ENCODE data around the gene CD22. TPM values are rescaled to one million over a fixed set of nuclear protein-coding genes. Genes with fewer than 3 reads are reported as not detected.

The CD22 gene
- total and polyA plus RNA-seq, 2 of the 4 experiments (the other 2 are of a cell fraction) = 0.18 to 0.22 TPM

- Histone ChIP-seq H2AK5ac (ENCODE audit: low read depth, low read length) (no peak overlapping the region), H3K27ac (ENCODE audit: insufficient read depth, low read length) (no peak overlapping the region), H4K20me1 (ENCODE audit: insufficient read depth, low read length) (no peaks in the 10 kb centered on the region), H3K9me3 (ENCODE audit: control insufficient read depth, insufficient read depth, low read length) (peaks cover 2% of the 10 kb centered on the region), H3K36me3 (ENCODE audit: control insufficient read depth, insufficient read depth, low read length) (no peaks in the 10 kb centered on the region), H4K5ac (ENCODE audit: low read depth, low read length) (no peak overlapping the region), H3K56ac (ENCODE audit: extremely low read depth, insufficient read depth, low read length) (no peak overlapping the region), H4K91ac (ENCODE audit: insufficient read depth, low read depth, low read length) (no peak overlapping the region), H3K18ac (ENCODE audit: low read depth, low read length) (no peak overlapping the region), H3K9me1 (ENCODE audit: insufficient read depth, low read length) (no peaks in the 10 kb centered on the region), H2BK120ac (ENCODE audit: low read depth, low read length) (no peak overlapping the region), H2BK5ac (ENCODE audit: low read depth, low read length, poor library complexity, severe bottlenecking) (no peak overlapping the region), H2BK15ac (ENCODE audit: low read depth, low read length) (no peak overlapping the region), H3K4me1 (ENCODE audit: control insufficient read depth, insufficient read depth, low read length) (no peaks in the 10 kb centered on the region), H3K79me1 (ENCODE audit: low read depth in 1 of 2, low read length in 2 of 2) (no peaks in the 10 kb centered on the region), H3K4me3 (ENCODE audit: insufficient read depth, low read depth, low read length) (no peak overlapping the region), H3K14ac (replicated peaks; ENCODE audit: low read depth, low read length) (no peak overlapping the region), H3K4ac (ENCODE audit: low read depth, low read length) (no peak overlapping the region), H2BK20ac (ENCODE audit: low read depth, low read length) (no peak overlapping the region), H2AK9ac (replicated peaks; ENCODE audit: low read depth, low read length, poor library complexity) (no peak overlapping the region), H3K27me3 (ENCODE audit: control insufficient read depth, insufficient read depth, low read length) (peaks cover 4% of the 10 kb centered on the region), H2AFZ (replicated peaks; ENCODE audit: low read length, poor library complexity) (no peak overlapping the region), H3K9ac (ENCODE audit: low read depth, low read length) (no peak overlapping the region), H3K4me2 (ENCODE audit: low read depth, low read length) (no peak overlapping the region), H3K23ac (ENCODE audit: low read depth, low read length) (no peak overlapping the region), H4K8ac (ENCODE audit: low read depth in 2 of 2, low read length in 2 of 2) (no peak overlapping the region)
- in situ Hi-C loops (cut with MboI; ENCODE audit: low sequenced_read_pairs) = no loop called here
- DNase-seq (no peak), ATAC-seq (ENCODE audit: low read depth) (no peak)
- POLR2A ChIA-PET (ENCODE audit: unreplicated experiment) = no interaction called here
- CTCF ChIA-PET = no interaction called here
- no CpG with 5 or more reads among the region's 3 CpGs for WGBS, 2 experiments (ENCODE audit: extremely low coverage in 2 of 2, insufficient read length in 1 of 2)
- dilution Hi-C loops (cut with HindIII; ENCODE audit: low sequenced_read_pairs, unreplicated experiment) = no loop called here
- intact Hi-C loops (cut with micrococcal nuclease) = no loop called here
- BruUV-seq (replicated peaks) = no TSS peak
- TF ChIP-seq POLR2A (IDR thresholded peaks at IDR 0.05; ENCODE audit: low read depth, low read length) (no peak), NFE2L2 (IDR thresholded peaks at IDR 0.05; ENCODE audit: low read depth, low read length) (no peak), SMC3 (IDR thresholded peaks at IDR 0.05; ENCODE audit: low read depth, low read length) (no peak), ELK1 (IDR thresholded peaks at IDR 0.05; ENCODE audit: borderline replicate concordance, low read depth, low read length) (no peak), BHLHE40 (IDR thresholded peaks at IDR 0.05; ENCODE audit: low read depth, low read length) (no peak), MAZ (IDR thresholded peaks at IDR 0.05; ENCODE audit: borderline replicate concordance, low read depth, low read length) (no peak)
Observed at GRCh38 chr19:35378356-35378755, 49.4 kb downstream of the CD22 start.

Data from IMR-90 (cell line).